ENCODE measurements around the gene AGTPBP1. TPM values are rescaled to one million over a fixed set of nuclear protein-coding genes. Genes with fewer than 3 reads are reported as not detected.

Gene AGTPBP1
- total and polyA plus RNA-seq, 4 donors, result 10.6 to 55.9 (median 22.4) TPM

- Histone ChIP-seq H3K9me3 (ENCODE audit: control insufficient read depth in 4 of 4, insufficient read depth in 3 of 4, low read length in 3 of 4) (peaks cover 0 to 6% (median 0%) of the 10 kb centered on the region in 4 donors), H3K27ac (ENCODE audit: low read depth in 1 of 2, low read length in 1 of 2) (peak overlapping the region; percentile 46 to 80), H3K4me1 (ENCODE audit: control insufficient read depth in 5 of 5, insufficient read depth in 5 of 5, low read length in 5 of 5) (peaks cover 0 to 10% (median 6%) of the 10 kb centered on the region in 5 donors), H3K9ac (ENCODE audit: insufficient read depth in 1 of 2, low read length in 2 of 2) (peak overlapping the region in 1 of 2 donors; percentile 35), H3K36me3 (ENCODE audit: control insufficient read depth in 4 of 4, insufficient read depth in 4 of 4, low read length in 4 of 4) (no peaks in the 10 kb centered on the region), H3K4me3 (peak overlapping the region; percentile 24), H3K27me3 (ENCODE audit: control insufficient read depth in 3 of 3, insufficient read depth in 3 of 3, low read length in 2 of 3) (peaks cover 0 to 27% (median 7%) of the 10 kb centered on the region in 3 donors)
- no peak for TF ChIP-seq CTCF (IDR thresholded peaks at IDR 0.05; ENCODE audit: control extremely low read depth, extremely low read depth)
- 0 to 4% methylated on average over 55 of the region's 55 CpGs for WGBS, 2 donors
- ATAC-seq (ENCODE audit: insufficient read depth, low FRiP score), result peak; percentile 70
- DNase-seq, result peak; percentile 66 to 73 (median 66)
Measured at GRCh38 chr9:85522459-85523092, 219.2 kb downstream of the AGTPBP1 start.

GRCh38 chr9:85521371-85522197 is 220.2 kb downstream of the AGTPBP1 start:
- H3K9me3 ChIP-seq (ENCODE audit: control insufficient read depth in 4 of 4, insufficient read depth in 3 of 4, low read length in 3 of 4), result peaks cover 0 to 6% (median 0%) of the 10 kb centered on the region in 4 donors
- H3K27ac ChIP-seq (ENCODE audit: low read depth in 1 of 2, low read length in 1 of 2), result no peak overlapping the region
- H3K4me3 ChIP-seq, result no peak overlapping the region
- DNase-seq (no peak), ATAC-seq (ENCODE audit: insufficient read depth, low FRiP score) (no peak)
- TF ChIP-seq CTCF (IDR thresholded peaks at IDR 0.05; ENCODE audit: control extremely low read depth, extremely low read depth), result no peak
- peaks cover 0 to 10% (median 6%) of the 10 kb centered on the region in 5 donors for H3K4me1 ChIP-seq (ENCODE audit: control insufficient read depth in 5 of 5, insufficient read depth in 5 of 5, low read length in 5 of 5)
- H3K36me3 ChIP-seq (ENCODE audit: control insufficient read depth in 4 of 4, insufficient read depth in 4 of 4, low read length in 4 of 4), result no peaks in the 10 kb centered on the region
- peaks cover 0 to 27% (median 7%) of the 10 kb centered on the region in 3 donors for H3K27me3 ChIP-seq (ENCODE audit: control insufficient read depth in 3 of 3, insufficient read depth in 3 of 3, low read length in 2 of 3)
- 92 to 94% methylated on average over 23 of the region's 23 CpGs for WGBS, 2 donors
- no peak overlapping the region for H3K9ac ChIP-seq (ENCODE audit: insufficient read depth in 1 of 2, low read length in 2 of 2)

GRCh38 chr9:85516976-85517637 is 224.6 kb downstream of the AGTPBP1 start:
- no peak for ATAC-seq (ENCODE audit: insufficient read depth, low FRiP score)
- Histone ChIP-seq H3K27me3 (ENCODE audit: control insufficient read depth in 3 of 3, insufficient read depth in 3 of 3, low read length in 2 of 3) (peaks cover 0 to 6% (median 3%) of the 10 kb centered on the region in 3 donors), H3K4me3 (no peak overlapping the region), H3K36me3 (ENCODE audit: control insufficient read depth in 4 of 4, insufficient read depth in 4 of 4, low read length in 4 of 4) (no peaks in the 10 kb centered on the region), H3K9ac (ENCODE audit: insufficient read depth in 1 of 2, low read length in 2 of 2) (no peak overlapping the region), H3K4me1 (ENCODE audit: control insufficient read depth in 5 of 5, insufficient read depth in 5 of 5, low read length in 5 of 5) (peaks cover 0 to 4% (median 0%) of the 10 kb centered on the region in 5 donors), H3K9me3 (ENCODE audit: control insufficient read depth in 4 of 4, insufficient read depth in 3 of 4, low read length in 3 of 4) (no peaks in the 10 kb centered on the region), H3K27ac (ENCODE audit: low read depth in 1 of 2, low read length in 1 of 2) (no peak overlapping the region)
- no peak for TF ChIP-seq CTCF (IDR thresholded peaks at IDR 0.05; ENCODE audit: control extremely low read depth, extremely low read depth)
- DNase-seq, result no peak
- WGBS, 2 donors, result 90% methylated on average over 6 of the region's 6 CpGs

All from lung (tissue), 12 donors.